ENCODE data around the gene WHRN.

WHRN gene

DNA sequence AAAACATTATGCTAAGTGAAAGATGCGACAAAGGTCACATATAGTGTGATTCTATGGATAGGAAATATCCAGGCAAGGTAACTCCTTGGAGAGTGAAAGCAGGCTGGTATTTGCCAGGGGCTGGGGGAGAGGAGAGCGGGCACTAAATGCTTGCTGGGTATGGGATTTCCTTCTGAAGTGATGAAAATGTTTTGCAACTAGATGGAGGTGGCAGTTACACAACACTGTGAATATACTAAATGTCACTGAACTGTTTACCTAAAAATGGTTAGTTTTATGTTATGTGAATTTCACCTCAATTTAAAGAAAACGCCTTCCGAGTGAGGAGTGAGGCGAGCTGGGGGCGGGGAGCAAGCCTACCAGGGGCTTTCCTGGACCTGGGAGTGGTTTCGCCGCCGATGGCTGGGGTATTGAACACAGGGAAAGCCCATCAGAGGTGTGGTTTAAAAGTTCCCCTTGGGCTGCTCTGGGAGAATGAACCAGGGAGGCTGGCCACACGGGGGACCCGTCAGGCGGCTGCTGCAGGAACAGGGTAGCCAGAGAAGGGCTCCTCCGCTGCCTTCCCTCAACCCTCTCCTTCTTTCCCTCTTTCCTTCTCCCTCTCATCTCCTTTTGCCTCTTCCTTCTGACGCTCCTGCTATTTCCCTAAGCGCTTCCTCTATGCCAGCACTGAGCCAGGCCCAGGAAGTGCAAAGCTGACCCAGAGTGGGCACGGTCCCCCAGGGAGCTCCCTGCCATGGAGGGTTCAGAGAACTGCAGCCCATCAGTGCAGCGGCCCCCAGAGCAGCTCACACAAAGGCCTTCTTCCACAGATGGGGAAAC, 122.4 kb downstream of the WHRN start:
- DNase-seq (ENCODE audit: low read depth in 2 of 2) = peak; percentile 66 to 73

GRCh38 chr9:114378883-114379282, 126.4 kb downstream of the WHRN start:
- DNase-seq (ENCODE audit: low read depth in 2 of 2) = no peak

GRCh38 chr9:114378016-114378415, 127.3 kb downstream of the WHRN start:
- DNase-seq (ENCODE audit: low read depth in 2 of 2) = no peak

DNA sequence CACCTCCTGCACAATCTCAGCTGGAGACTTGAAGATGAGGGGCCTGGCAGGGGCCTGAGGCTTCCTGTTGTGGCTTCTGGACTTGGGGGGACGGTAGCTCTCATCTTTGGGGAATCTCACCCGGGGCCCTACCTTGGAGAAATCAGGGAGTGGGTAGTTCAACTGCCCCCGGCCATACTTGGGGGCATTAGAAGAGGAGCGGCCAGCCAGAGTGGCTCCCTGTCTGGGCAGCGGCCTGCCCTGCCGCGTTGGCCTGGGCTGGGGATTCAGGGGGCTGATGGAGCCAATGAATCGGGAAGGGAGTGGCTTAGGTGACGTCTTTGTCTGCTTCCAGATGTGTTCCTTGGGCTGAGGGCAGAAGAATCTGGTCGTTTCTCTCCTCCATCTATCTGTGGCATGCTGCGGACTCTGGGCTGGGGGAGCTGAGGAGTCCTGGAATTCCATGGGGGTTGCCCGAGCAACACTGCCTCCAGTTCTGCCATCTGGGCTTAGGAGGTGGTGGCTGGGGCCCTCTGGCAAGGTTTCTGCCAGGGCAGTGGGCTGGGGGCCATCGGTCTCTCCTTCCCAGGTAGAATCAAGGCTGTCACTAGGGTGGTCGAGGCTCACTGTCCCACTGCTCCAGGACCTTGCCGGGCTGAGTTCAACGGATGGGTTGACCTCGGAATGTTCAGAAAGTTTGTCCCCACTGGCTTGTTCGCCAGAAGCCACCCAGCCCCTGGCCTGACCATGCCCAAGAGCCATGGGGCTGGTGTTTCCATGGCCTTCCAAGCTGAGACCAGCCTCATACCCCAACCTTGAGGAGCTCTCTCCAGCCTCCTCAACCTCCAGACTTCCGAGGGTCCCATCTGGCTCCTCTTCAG, 128.5 kb downstream of the WHRN start:
- DNase-seq (ENCODE audit: low read depth in 2 of 2) = no peak

DNA sequence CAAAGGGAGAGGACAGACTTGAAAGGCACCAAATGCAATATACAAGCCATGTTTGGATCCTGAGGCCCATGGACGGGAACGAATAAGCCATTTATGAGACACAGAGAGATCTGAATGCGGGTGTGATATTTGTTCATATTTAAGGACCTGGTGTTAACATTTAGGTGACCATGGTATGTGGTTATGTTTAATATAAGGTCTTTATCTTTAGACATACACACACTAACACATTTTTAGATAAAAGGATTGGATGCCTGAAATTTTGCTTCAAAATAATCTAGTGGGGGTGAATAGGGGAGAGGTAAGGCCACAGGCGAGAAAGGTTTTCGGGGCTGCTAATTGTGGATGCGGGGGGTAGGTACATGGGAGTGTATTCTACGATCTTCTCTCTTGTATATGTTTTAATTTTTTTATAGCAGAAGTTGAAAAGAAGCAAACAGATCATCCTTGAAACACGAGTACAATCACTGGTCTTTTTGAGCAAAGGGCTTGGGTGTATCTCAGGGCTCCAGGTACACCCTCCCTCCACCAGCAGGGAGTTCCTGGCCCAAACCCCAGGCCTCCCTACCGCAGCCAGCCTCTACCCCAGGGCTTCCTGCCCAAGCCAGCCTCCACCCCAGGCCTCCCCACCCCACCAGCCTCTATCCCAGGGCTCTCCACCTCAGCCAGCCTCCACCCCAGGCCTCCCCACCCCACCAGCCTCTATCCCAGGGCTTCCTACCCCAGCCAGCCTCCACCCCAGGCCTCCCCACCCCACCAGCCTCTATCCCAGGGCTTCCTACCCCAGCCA, 129.7 kb downstream of the WHRN start:
- DNase-seq (ENCODE audit: low read depth in 2 of 2) = no peak

- no peak for DNase-seq (ENCODE audit: low read depth in 2 of 2)
Observed at GRCh38 chr9:114374936-114375335, 130.3 kb downstream of the WHRN start.

GRCh38 chr9:114373960-114374730, 131.1 kb downstream of the WHRN start:
- DNase-seq (ENCODE audit: low read depth in 2 of 2) = no peak

GRCh38 chr9:114372921-114373448, 132.3 kb downstream of the WHRN start:
- DNase-seq (ENCODE audit: low read depth in 2 of 2) = peak; percentile 63 to 75

- no peak for DNase-seq (ENCODE audit: low read depth in 2 of 2)
Observed at GRCh38 chr9:114371973-114372917, 133.0 kb downstream of the WHRN start.

DNA sequence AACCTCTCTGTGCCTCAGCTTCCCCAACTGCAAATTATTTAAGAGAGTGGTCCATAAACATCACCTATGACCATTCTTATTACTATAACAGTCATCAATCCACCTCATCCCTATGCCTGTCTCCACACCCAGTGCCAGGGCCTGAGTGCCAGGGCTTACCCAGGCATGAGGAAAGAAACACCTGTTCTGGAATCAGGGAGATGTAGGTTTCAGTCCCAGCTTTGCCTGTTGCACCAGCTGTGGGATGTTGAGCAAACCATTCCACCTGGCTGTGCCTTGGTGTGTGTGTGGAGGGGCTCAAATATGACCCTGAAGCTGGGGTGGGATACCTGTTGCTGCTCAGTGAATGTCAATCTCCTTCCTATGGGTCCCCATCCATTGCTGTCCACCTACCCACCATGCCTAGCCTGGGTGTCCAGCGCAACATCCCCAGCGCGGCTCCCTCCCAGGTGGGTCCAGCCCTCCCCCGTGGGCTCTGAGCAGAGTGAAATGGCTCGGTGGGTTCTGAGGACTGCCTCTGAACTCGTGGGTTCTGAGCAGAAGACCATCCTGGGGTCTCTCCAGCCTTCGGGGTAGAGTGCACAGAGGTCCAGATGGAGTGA, 133.8 kb downstream of the WHRN start:
- DNase-seq (ENCODE audit: low read depth in 2 of 2) = no peak

DNA sequence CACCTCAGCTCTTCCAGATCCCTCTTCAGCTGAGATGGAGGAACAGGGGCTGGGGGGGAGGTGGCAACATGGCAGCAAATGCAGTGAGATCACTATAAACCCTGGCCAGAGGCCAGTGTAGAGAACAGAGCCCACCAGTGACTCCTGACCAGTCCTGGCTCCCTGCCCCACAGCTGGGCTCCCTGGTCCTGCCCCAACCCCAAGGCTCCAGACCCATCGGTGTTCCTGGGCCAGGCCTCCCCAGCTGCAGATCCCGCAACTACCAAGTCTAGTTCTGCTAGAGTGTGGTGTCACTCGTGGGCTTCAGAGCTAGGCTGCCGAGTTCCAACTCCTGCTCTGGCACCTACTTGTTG, 134.3 kb downstream of the WHRN start:
- DNase-seq (ENCODE audit: low read depth in 2 of 2) = no peak

DNA sequence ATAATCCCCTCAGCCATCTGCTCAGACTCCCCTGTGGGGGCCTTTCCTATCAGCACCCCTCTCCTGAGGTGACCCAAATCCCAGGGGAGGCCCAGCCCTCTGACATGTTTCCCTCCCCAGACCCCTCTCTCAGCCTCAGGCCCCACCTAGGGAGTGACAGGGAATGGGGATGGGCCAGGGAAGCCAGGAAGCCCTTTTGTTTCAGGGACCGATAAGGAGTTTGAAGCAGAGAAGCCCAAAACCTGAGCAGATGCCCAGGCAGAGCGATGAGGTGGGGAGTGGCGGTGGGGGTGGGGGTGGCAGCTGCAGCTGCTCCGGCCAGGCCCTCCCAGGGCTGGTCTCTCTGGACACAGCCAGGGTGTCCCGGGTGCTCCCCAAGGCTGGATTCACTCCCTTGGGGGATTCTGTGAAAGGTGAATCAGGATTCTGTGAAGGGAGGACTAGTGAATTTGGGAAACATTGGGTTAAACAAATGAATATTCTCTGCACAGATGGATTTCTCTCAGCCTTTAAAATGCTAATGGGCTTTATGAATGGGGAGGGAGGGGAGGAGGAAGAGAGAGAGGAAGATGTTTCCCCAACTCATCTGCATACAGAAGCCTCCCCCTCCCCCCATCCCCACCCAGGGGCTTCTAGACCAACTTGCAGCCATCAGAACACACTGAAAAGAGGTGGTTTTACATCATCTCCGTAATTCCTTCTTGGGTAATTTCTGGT, 134.9 kb downstream of the WHRN start:
- DNase-seq (ENCODE audit: low read depth in 2 of 2) = no peak

- DNase-seq (ENCODE audit: low read depth in 2 of 2) = no peak
Observed at GRCh38 chr9:114369216-114370130, 135.8 kb downstream of the WHRN start.

- no peak for DNase-seq (ENCODE audit: low read depth in 2 of 2)
Observed at GRCh38 chr9:114367772-114368569, 137.3 kb downstream of the WHRN start.

DNA sequence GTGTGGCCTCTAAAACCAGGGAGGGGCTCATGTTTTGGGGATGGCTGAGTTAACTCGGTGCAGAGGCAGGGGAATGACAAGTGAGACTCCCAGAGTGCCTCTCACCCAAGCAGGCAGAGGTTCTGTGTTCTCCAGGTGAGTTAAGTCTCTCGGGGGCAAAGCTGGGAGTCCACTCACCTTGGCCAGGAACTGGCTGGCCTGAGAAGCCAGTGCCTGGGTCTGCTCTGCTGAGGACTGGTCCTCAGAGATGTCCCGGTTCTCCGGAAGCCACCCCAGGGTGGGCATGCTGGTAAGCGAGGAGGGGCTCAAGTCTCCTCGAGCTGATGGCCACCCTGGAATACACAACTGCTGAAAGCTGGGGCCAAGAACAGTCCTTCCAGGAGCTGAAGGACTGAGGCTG, 137.9 kb downstream of the WHRN start:
- no peak for DNase-seq (ENCODE audit: low read depth in 2 of 2)

DNA sequence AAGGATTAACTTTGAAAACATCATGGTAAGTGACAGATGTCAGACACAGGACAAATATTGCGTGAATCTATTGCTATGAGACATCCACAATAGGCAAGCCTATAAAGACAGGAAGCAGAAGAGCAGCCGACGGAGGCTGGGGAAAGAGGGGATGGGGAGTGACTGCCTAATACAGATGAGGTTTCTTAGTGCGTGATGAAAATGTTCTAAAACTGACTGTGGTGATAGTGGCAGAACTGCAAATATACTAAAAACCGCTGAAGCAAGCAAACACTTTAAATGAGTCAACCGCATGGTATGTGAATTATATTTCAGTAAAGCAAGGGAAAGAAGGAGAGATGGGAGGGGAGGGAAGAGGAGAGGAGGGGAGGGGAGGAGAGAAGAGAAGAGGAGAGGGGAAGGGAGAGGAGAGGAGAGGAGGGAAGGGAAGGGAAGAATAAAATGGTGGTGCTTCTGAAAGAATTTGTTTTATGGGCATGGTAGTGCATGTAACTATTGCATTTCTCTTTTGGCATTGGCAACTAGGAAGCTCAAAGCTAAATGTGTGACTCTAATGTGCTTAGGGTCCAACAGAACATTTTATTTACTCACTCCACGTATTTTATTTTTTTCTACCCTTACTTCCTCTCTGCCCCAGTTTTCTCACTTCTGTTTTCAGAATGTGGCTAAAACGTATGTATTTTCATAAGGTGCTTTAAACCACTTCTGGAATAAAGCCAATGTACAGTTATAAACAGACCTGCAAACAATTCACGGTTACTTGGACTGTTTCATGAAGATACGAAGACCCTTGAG, 138.7 kb downstream of the WHRN start:
- DNase-seq (ENCODE audit: low read depth in 2 of 2) = no peak
